Endothelial cell (in vitro differentiated cells): ENCODE results near the gene GRID1. TPM values are rescaled to one million over a fixed set of nuclear protein-coding genes. Genes with fewer than 3 reads are reported as not detected.

Experiments used
- DNase-seq: peaks from one replicate; pipeline ENCODE4 v3.0.0; 2021; ENCODE audit warnings: low spot score
- H3K27ac Mint-ChIP-seq: one replicate; pipeline ENCODE4 v1.8.0; 2021; ENCODE audit warnings: mixed read lengths, inconsistent platforms; ENCODE audit not compliant: unreplicated experiment
- H3K27me3 Mint-ChIP-seq: one replicate; pipeline ENCODE4 v1.8.0; 2021; ENCODE audit warnings: mild to moderate bottlenecking, moderate library complexity, mixed read lengths, inconsistent platforms; ENCODE audit not compliant: unreplicated experiment
- H3K36me3 Mint-ChIP-seq: one replicate; pipeline ENCODE4 v1.8.0; 2021; ENCODE audit warnings: mild to moderate bottlenecking, low read depth, mixed read lengths, inconsistent platforms; ENCODE audit not compliant: unreplicated experiment
- H3K4me1 Mint-ChIP-seq: one replicate; pipeline ENCODE4 v1.8.0; 2021; ENCODE audit warnings: mild to moderate bottlenecking, mixed read lengths, inconsistent platforms; ENCODE audit not compliant: unreplicated experiment
- H3K4me3 Mint-ChIP-seq: one replicate; pipeline ENCODE4 v1.8.0; 2021; ENCODE audit warnings: mild to moderate bottlenecking, mixed read lengths, inconsistent platforms; ENCODE audit not compliant: unreplicated experiment
- H3K9me3 Mint-ChIP-seq: one replicate; pipeline ENCODE4 v1.8.0; 2021; ENCODE audit warnings: mixed read lengths, inconsistent platforms; ENCODE audit not compliant: unreplicated experiment
- total RNA-seq: library from RNA; stranded (reverse); fragmentation: NEBNext Ultra II Directional; extraction: Animal tissue kit (Norgen Biotek cat#: 25700); gene quantifications from one replicate; pipeline ENCODE4 v1.2.1, GENCODE V29; 2021; ENCODE audit not compliant: unreplicated experiment
- TF ChIP-seq, protein P1 (sequence below): fragments of 200-600 bp; sonication (generic); IDR thresholded peaks from one replicate; pipeline ENCODE4 v1.5.0; 2021; ENCODE audit warnings: antibody characterized with exemption; ENCODE audit not compliant: unreplicated experiment

Gene GRID1
- total RNA-seq, 1 donor from 2014 or later, result 0.26 TPM

DNA sequence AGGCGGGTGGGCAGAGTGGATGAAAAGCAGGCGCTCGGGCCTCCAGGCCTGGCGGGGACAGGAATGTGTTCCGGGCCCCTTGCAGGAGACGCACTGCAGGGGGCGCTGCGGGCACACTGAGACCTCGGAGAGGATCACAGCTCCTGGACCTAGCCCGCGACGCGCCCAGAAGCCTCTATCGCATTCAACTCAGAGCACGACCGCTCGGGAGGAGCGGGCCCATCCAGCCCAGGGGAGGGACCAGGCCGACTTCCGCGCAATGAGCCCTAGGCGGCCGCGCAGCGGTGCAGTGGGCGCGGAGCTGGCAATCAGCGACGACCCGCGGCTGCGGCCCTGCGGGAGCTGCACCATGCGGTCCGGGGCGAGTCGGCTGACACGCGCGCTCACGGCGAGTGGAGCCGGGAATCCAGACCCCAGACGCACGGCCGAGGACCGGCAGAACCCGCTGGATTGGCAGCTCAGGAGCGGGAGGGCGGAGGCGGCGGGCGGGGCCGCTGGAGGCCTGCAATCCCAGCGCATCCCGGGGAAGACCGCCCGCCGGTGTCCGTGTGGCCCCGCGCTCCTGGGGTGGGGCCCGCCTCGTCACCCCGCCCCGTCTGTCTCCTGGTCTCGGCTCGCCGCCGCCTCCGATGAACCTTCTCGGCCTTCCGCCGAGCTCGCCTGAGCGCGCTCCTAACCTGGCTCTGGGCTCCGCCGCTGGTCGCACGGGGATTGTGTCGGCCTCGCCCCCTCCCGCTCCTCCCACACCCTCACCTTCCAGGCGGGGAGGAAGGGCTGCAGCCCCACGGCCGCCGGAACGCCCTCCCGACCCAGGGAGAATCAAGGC is 33.5 kb upstream of the GRID1 start:
- Mint-ChIP-seq H3K27me3 (peaks cover 17% of the 10 kb centered on the region), H3K4me3 (peak overlapping the region; percentile 77), H3K9me3 (no peaks in the 10 kb centered on the region), H3K36me3 (peaks cover 5% of the 10 kb centered on the region), H3K27ac (no peak overlapping the region), H3K4me1 (no peaks in the 10 kb centered on the region)
- TF ChIP-seq, protein P1, sequence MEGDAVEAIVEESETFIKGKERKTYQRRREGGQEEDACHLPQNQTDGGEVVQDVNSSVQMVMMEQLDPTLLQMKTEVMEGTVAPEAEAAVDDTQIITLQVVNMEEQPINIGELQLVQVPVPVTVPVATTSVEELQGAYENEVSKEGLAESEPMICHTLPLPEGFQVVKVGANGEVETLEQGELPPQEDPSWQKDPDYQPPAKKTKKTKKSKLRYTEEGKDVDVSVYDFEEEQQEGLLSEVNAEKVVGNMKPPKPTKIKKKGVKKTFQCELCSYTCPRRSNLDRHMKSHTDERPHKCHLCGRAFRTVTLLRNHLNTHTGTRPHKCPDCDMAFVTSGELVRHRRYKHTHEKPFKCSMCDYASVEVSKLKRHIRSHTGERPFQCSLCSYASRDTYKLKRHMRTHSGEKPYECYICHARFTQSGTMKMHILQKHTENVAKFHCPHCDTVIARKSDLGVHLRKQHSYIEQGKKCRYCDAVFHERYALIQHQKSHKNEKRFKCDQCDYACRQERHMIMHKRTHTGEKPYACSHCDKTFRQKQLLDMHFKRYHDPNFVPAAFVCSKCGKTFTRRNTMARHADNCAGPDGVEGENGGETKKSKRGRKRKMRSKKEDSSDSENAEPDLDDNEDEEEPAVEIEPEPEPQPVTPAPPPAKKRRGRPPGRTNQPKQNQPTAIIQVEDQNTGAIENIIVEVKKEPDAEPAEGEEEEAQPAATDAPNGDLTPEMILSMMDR, result peak; percentile 93
- peak; percentile 98 for DNase-seq

DNA sequence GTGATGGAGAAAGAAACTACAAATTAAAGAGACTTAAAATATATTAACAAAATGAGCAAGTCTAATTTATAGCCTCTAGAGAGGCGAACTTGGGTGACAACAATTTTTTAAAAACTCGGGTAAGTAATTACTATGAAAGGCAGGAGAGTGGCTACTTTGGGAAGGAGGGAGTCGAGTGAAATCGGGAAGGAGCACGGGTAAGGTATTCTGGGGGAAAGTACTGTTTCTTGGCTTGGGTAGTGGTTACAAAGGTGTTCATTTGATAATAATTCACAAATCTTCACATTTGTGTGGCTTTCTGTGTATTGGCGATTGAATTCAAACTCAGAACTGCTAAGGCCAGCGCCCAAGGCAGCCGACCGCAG is 32.9 kb upstream of the GRID1 start:
- Mint-ChIP-seq H3K9me3 (no peaks in the 10 kb centered on the region), H3K4me1 (no peaks in the 10 kb centered on the region), H3K27me3 (peaks cover 17% of the 10 kb centered on the region), H3K36me3 (peaks cover 5% of the 10 kb centered on the region), H3K4me3 (peak overlapping the region; percentile 77), H3K27ac (no peak overlapping the region)
- TF ChIP-seq, protein P1, result no peak
- no peak for DNase-seq

DNA sequence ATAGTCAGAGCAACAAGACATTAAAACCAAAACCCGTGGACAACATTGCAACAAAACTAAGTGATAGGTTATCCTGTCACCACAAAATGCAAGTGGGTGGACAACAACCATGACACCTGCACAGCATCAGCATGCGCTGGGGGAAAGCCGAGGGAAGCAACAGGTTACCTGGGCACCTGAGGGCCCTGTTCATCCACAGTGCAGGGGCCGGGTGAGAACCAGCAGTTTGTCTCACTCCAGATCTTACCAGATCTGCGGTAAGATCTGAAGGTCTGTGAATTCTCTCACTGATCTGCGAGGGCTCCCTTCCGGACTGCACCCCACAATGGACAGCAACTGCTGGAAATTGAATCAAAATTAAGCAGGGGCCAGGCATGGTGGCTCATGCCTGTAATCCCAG is 30.5 kb upstream of the GRID1 start:
- TF ChIP-seq, protein P1, result no peak
- Mint-ChIP-seq H3K27me3 (peaks cover 9% of the 10 kb centered on the region), H3K4me3 (no peak overlapping the region), H3K9me3 (no peaks in the 10 kb centered on the region), H3K4me1 (no peaks in the 10 kb centered on the region), H3K36me3 (peaks cover 5% of the 10 kb centered on the region), H3K27ac (no peak overlapping the region)
- no peak for DNase-seq

DNA sequence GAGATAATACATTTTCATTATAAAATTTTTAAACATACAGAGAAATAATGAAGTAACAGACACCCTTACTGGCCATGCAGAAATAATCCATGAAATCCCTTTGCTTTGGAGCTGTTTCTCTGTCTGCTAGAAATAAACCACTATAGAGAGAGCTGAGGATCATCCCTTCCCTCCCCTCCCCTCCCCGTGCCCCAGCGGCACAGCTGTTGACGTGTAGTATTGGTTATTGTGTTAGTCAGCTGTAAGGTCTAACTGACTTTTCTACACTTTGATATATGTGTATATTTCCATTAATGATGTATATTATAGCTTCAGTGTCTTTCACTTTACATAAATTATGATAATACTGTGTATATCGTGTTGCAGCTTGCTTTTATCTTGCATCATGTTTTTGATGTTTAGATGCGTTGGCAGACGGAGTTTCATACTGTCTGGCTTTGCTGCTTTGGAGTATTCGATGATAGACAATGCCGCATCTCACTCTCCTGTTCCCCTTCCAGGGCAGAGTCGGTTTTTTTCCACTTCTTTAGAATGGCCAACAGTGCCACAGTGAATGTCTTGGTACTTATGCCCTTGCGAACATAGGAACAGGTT is 27.4 kb upstream of the GRID1 start:
- Mint-ChIP-seq H3K9me3 (no peaks in the 10 kb centered on the region), H3K4me3 (no peak overlapping the region), H3K36me3 (no peaks in the 10 kb centered on the region), H3K27ac (no peak overlapping the region), H3K27me3 (peaks cover 18% of the 10 kb centered on the region), H3K4me1 (peaks cover 2% of the 10 kb centered on the region)
- DNase-seq, result no peak
- TF ChIP-seq, protein P1, result no peak

DNA sequence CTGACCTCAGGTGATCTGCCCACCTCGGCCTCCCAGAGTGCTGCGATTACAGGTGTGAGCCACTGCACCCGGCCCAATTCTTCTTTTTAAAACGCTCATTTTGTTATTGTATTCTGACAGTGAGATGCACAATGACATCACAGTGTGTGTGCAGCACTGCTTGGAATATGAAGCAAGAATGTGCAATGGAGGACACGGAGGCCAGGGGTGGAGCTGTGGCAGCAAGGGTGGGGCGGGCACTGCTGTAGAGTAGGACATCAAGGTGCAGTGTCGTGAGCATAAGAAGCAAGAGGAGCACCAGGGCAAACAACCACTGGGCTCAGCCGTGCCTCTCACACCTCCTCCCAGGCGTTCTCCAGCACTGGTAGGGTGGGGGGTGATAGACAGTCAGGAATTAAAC is 26.8 kb upstream of the GRID1 start:
- Mint-ChIP-seq H3K9me3 (no peaks in the 10 kb centered on the region), H3K27ac (no peak overlapping the region), H3K27me3 (peaks cover 20% of the 10 kb centered on the region), H3K36me3 (no peaks in the 10 kb centered on the region), H3K4me1 (peaks cover 3% of the 10 kb centered on the region), H3K4me3 (no peak overlapping the region)
- TF ChIP-seq, protein P1, result no peak
- DNase-seq, result no peak
